T-helper 1 cell treated with Interleukin-12 subunit alpha and Interleukin-12 subunit beta and Interleukin-4 antibody, amounts not matched to agents 30 μg/mL and 1 μg/mL, for 36 hours (primary cell): Measurements from ENCODE around the gene RMDN2.
"Not testable (repeated sequence)": the region's sequence is repeated elsewhere in the genome, so short reads cannot be mapped to it uniquely, and the experiment has no call there.

Experiments
- H3K27ac Mint-ChIP-seq: one replicate; pipeline ENCODE4 v1.8.0; 2021; ENCODE audit warnings: mild to moderate bottlenecking, mixed read lengths
- H3K27me3 Mint-ChIP-seq: one replicate; pipeline ENCODE4 v1.8.0; 2021; ENCODE audit warnings: low read depth, mixed read lengths
- H3K36me3 Mint-ChIP-seq: one replicate; pipeline ENCODE4 v1.8.0; 2021; ENCODE audit warnings: low read depth, mixed read lengths
- H3K4me1 Mint-ChIP-seq: one replicate; pipeline ENCODE4 v1.8.0; 2021; ENCODE audit warnings: low read depth, mixed read lengths
- H3K4me3 Mint-ChIP-seq: one replicate; pipeline ENCODE4 v1.8.0; 2021; ENCODE audit warnings: mild to moderate bottlenecking, moderate library complexity, mixed read lengths
- H3K9me3 Mint-ChIP-seq: one replicate; pipeline ENCODE4 v1.8.0; 2021; ENCODE audit warnings: mixed read lengths

Gene RMDN2

GRCh38 chr2:37912056-37912455 is 13.0 kb upstream of the RMDN2 start:
- Mint-ChIP-seq H3K4me1 (no peaks in the 10 kb centered on the region), H3K9me3 (no peaks in the 10 kb centered on the region), H3K4me3 (no peak overlapping the region), H3K36me3 (no peaks in the 10 kb centered on the region), H3K27me3 (peaks cover 13% of the 10 kb centered on the region), H3K27ac (no peak overlapping the region)

GRCh38 chr2:37912616-37913015 is 12.5 kb upstream of the RMDN2 start:
- Mint-ChIP-seq H3K27me3 (peaks cover 12% of the 10 kb centered on the region), H3K4me1 (no peaks in the 10 kb centered on the region), H3K27ac (no peak overlapping the region), H3K4me3 (no peak overlapping the region), H3K36me3 (no peaks in the 10 kb centered on the region), H3K9me3 (no peaks in the 10 kb centered on the region)

DNA sequence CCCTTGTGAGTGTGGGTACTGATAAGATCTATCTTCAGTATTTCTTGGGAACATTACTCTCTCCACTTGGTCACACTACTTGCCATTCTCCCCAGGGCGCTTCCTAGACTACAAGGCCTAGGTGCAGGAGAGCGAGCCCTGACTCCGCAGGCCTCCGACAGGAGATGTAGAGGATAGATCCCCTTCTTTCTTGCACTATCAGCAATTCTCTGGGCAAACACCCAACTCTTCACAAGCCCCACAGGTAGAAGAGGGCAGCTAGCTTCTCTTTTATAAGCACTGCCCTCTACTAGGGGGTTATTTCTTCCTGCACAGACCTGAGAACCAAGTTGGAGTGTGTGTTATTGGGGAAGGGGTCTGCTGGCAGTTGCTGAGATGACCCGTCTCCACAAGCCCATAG is 10.7 kb upstream of the RMDN2 start:
- Mint-ChIP-seq H3K27me3 (peaks cover 5% of the 10 kb centered on the region), H3K27ac (no peak overlapping the region)

GRCh38 chr2:37915773-37916172 is 9.3 kb upstream of the RMDN2 start:
- Mint-ChIP-seq H3K4me1 (no peaks in the 10 kb centered on the region), H3K9me3 (no peaks in the 10 kb centered on the region), H3K27me3 (peaks cover 10% of the 10 kb centered on the region), H3K4me3 (no peak overlapping the region), H3K36me3 (no peaks in the 10 kb centered on the region), H3K27ac (no peak overlapping the region)

More for the DNA sequence above, 10.7 kb upstream of the RMDN2 start:
- Mint-ChIP-seq H3K4me1 (no peaks in the 10 kb centered on the region), H3K9me3 (no peaks in the 10 kb centered on the region), H3K36me3 (no peaks in the 10 kb centered on the region), H3K4me3 (no peak overlapping the region)

DNA sequence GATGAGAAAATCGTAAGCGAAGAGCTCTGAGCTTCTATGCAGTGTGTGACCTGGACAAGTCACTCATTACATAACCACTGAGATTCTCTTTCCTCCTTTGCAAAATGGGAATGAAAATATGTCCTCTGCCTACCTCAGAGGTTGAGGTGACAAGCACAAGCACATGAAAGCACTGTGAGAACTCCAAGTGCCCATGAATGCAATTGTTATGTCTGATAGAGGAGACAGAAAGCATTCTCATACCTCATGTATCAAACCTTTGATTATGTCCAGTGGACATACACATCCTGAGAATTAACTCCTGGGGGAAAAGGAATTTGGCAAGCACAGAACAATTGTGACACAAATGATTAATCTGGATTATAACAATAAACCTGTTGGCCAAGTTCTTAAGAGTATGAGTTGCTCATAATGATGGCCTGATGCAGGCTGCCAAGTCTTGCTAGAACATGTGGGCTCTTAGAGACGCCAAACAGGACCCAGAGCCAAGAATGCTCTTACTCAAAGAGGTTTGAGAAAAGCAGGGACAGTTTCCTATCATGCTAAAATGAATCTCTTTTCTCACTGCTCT is 8.5 kb upstream of the RMDN2 start:
- Mint-ChIP-seq H3K27me3 (peaks cover 10% of the 10 kb centered on the region), H3K4me3 (no peak overlapping the region), H3K36me3 (no peaks in the 10 kb centered on the region), H3K27ac (no peak overlapping the region), H3K4me1 (no peaks in the 10 kb centered on the region), H3K9me3 (no peaks in the 10 kb centered on the region)

- Mint-ChIP-seq H3K4me3 (no peak overlapping the region), H3K27ac (no peak overlapping the region), H3K9me3 (no peaks in the 10 kb centered on the region), H3K27me3 (peaks cover 18% of the 10 kb centered on the region), H3K36me3 (no peaks in the 10 kb centered on the region), H3K4me1 (no peaks in the 10 kb centered on the region)
Measured at GRCh38 chr2:37917281-37918228, 7.5 kb upstream of the RMDN2 start.

DNA sequence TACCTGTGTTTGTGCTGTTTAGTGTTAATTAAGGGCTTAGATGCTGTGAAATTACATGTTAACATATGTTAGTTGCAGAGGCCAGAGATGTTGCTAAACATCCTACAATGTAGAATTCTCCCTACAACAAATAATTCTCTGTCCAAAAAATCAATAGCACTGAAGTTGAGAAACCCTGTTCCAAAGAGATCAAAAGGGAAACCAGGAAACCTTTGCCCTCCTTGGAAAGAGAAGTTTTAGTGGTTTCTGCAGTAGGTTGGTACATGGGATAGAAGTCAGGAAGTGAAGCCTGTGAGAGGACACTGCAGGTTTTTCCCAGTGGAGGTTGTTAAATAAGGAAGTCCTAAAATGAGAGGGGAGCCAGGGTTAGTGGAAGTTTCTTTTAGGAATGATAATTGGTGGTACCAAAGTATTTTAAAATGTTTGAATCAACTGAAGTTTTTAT is 6.3 kb upstream of the RMDN2 start:
- no peaks in the 10 kb centered on the region for H3K4me1 Mint-ChIP-seq
- no peaks in the 10 kb centered on the region for H3K9me3 Mint-ChIP-seq
- no peaks in the 10 kb centered on the region for H3K36me3 Mint-ChIP-seq
- H3K4me3 Mint-ChIP-seq, result no peak overlapping the region
- no peak overlapping the region for H3K27ac Mint-ChIP-seq
- H3K27me3 Mint-ChIP-seq, result peaks cover 29% of the 10 kb centered on the region

DNA sequence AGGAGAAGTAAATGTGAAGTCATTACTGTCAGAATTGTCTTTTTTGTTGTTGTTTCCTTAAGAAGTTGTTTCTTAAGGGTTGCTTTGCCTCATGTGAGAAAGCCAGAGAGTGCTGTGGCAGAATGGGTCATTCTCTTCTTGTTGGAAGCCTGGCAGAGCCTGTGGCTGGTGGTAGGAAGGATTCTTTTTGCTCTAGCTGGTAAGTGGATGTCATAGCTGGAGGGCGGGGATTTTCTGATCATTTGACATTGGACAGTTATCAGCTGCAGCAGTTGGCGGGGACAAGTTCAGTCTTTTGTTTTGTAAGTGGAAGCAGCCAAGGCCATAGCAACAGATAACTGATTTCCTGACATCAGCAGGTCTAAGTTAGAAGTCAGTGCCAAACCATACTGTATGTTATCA is 5.5 kb upstream of the RMDN2 start:
- Mint-ChIP-seq H3K4me1 (peaks cover 4% of the 10 kb centered on the region), H3K27ac (no peak overlapping the region)

DNA sequence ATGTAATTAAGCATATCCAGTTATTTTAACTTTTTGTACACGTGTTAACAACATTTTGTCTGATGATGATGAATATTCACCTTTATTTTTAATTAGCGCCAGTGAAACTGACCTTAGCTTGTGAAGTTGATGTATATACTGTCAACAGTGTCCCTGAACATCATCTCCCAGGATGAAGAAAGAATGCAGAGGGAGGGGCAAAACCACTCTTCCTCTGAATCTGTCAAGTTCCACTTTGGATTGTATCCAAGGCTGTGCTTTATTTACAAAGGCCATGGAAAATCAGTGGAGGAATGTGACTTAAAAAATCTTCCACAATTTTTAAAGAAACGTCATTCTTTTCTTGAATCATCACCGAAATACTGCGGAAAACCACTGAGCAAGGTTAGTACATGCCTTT is 4.5 kb upstream of the RMDN2 start:
- Mint-ChIP-seq H3K4me1 (peaks cover 5% of the 10 kb centered on the region), H3K27me3 (peaks cover 40% of the 10 kb centered on the region), H3K9me3 (no peaks in the 10 kb centered on the region), H3K4me3 (no peak overlapping the region), H3K27ac (no peak overlapping the region), H3K36me3 (no peaks in the 10 kb centered on the region)

More for the DNA sequence above, 5.5 kb upstream of the RMDN2 start:
- Mint-ChIP-seq H3K27me3 (peaks cover 38% of the 10 kb centered on the region), H3K9me3 (no peaks in the 10 kb centered on the region), H3K4me3 (no peak overlapping the region), H3K36me3 (no peaks in the 10 kb centered on the region)

DNA sequence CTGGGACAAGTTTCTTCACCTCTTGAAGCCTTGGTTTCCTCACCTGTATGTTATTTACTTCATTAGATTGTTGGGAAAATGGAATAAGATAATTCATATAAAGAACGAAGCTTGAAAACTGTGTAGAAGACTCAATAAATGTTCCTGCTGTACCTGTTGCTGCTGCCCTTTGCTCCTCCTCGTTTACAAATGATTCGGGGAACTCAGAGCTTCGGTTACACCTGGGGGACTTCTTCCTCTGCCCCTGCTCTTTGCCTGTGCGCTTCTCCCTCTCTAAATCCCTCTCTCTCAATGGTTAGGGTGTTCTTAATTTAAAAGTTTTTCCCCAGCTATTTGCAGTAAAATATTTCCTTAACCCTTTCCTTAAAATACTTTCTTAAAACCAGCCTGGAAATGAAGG is 3.3 kb upstream of the RMDN2 start:
- peaks cover 5% of the 10 kb centered on the region for H3K4me1 Mint-ChIP-seq
- no peaks in the 10 kb centered on the region for H3K9me3 Mint-ChIP-seq
- no peak overlapping the region for H3K27ac Mint-ChIP-seq
- no peaks in the 10 kb centered on the region for H3K36me3 Mint-ChIP-seq
- H3K4me3 Mint-ChIP-seq, result no peak overlapping the region
- peaks cover 40% of the 10 kb centered on the region for H3K27me3 Mint-ChIP-seq

GRCh38 chr2:37923308-37924055 is 1.6 kb upstream of the RMDN2 start:
- H3K4me1 Mint-ChIP-seq, result peaks cover 5% of the 10 kb centered on the region
- peaks cover 47% of the 10 kb centered on the region for H3K27me3 Mint-ChIP-seq
- no peak overlapping the region for H3K4me3 Mint-ChIP-seq
- no peak overlapping the region for H3K27ac Mint-ChIP-seq
- no peaks in the 10 kb centered on the region for H3K36me3 Mint-ChIP-seq
- no peaks in the 10 kb centered on the region for H3K9me3 Mint-ChIP-seq

DNA sequence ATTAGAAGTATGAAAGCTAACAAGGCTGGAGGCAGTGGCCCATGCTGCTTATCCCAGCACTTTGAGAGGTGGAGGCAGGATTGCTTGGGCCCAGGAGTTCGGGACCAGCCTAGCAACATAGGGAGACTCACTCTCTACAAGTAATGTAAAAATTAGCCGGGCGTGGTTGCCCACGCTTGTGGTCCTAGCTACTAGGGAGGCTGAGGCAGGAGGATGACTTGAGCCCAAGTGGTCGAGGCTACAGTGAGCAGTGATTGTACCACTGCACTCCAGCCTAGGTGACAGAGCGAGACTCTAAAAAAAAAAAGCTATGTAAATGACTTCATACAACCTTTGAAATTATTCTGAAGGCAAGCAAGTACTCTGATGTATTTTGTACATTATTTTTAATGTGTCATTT is 1.5 kb downstream of the RMDN2 start:
- Mint-ChIP-seq H3K27me3 (peaks cover 46% of the 10 kb centered on the region), H3K27ac (no peak overlapping the region), H3K9me3 (no peaks in the 10 kb centered on the region), H3K4me3 (no peak overlapping the region), H3K4me1 (peaks cover 5% of the 10 kb centered on the region), H3K36me3 (no peaks in the 10 kb centered on the region)

GRCh38 chr2:37928377-37928776 is 3.3 kb downstream of the RMDN2 start:
- no peaks in the 10 kb centered on the region for H3K9me3 Mint-ChIP-seq
- peaks cover 5% of the 10 kb centered on the region for H3K4me1 Mint-ChIP-seq
- no peaks in the 10 kb centered on the region for H3K36me3 Mint-ChIP-seq
- H3K27ac Mint-ChIP-seq, result no peak overlapping the region
- peaks cover 30% of the 10 kb centered on the region for H3K27me3 Mint-ChIP-seq
- no peak overlapping the region for H3K4me3 Mint-ChIP-seq

- not testable (repeated sequence) for H3K9me3 Mint-ChIP-seq, H3K36me3 Mint-ChIP-seq, H3K27ac Mint-ChIP-seq, H3K4me1 Mint-ChIP-seq, H3K4me3 Mint-ChIP-seq
- peaks cover 15% of the 10 kb centered on the region for H3K27me3 Mint-ChIP-seq
Measured at GRCh38 chr2:37930392-37930791, 5.3 kb downstream of the RMDN2 start.

- not testable (repeated sequence) for H3K4me3 Mint-ChIP-seq, H3K9me3 Mint-ChIP-seq, H3K27ac Mint-ChIP-seq, H3K36me3 Mint-ChIP-seq
- peaks cover 13% of the 10 kb centered on the region for H3K4me1 Mint-ChIP-seq
- H3K27me3 Mint-ChIP-seq, result peaks cover 18% of the 10 kb centered on the region
Measured at GRCh38 chr2:37932873-37933272, 7.8 kb downstream of the RMDN2 start.
